Spleen (tissue), 11 donors: Measurements from ENCODE around the gene DCAF15. TPM values are rescaled to one million over a fixed set of nuclear protein-coding genes. Genes with fewer than 3 reads are reported as not detected.

ENCODE experiments used
- DNase-seq: peaks from one replicate; pipeline ENCODE4 v3.0.0-alpha.2; 2020
- H3K27ac ChIP-seq, 8 donors: fragments of 200-600 bp; sonication (generic) in 7 of 8; 1 replicate in 4 of 8; 2 replicates in 4 of 8; pipeline versions ENCODE4 v1.5.0 to v1.8.0; 2016 to 2021; ENCODE audit warnings: inconsistent platforms in 4 of 8, mild to moderate bottlenecking in 4 of 8, moderate library complexity in 1 of 8
- H3K27me3 ChIP-seq, 7 donors: fragments of 200-600 bp; sonication (generic) in 6 of 7; replicated peaks in 1 of 7; 1 replicate in 4 of 7; 2 replicates in 3 of 7; pipeline versions ENCODE4 v1.5.0 to v1.8.0; 2016 to 2021; ENCODE audit warnings: inconsistent platforms in 3 of 7, mild to moderate bottlenecking in 1 of 7
- H3K36me3 ChIP-seq, 6 donors: fragments of 200-600 bp; sonication (generic) in 5 of 6; 1 replicate in 4 of 6; 2 replicates in 2 of 6; pipeline versions ENCODE4 v1.5.0 to v1.8.0; 2016 to 2021; ENCODE audit warnings: inconsistent platforms in 2 of 6
- H3K4me1 ChIP-seq, 6 donors: fragments of 200-600 bp; sonication (generic) in 5 of 6; 1 replicate in 3 of 6; 2 replicates in 3 of 6; pipeline versions ENCODE4 v1.5.0 to v1.8.0; 2016 to 2021; ENCODE audit warnings: inconsistent platforms in 3 of 6
- H3K4me3 ChIP-seq, 8 donors: fragments of 200-600 bp; sonication (generic) in 7 of 8; 1 replicate in 4 of 8; 2 replicates in 4 of 8; pipeline versions ENCODE4 v1.5.0 to v1.8.0; 2016 to 2021; ENCODE audit warnings: inconsistent platforms in 4 of 8, mild to moderate bottlenecking in 4 of 8, moderate library complexity in 2 of 8
- H3K9me3 ChIP-seq, 8 donors: fragments of 200-600 bp; sonication (generic) in 7 of 8; 1 replicate in 4 of 8; 2 replicates in 4 of 8; pipeline versions ENCODE4 v1.5.0 to v1.8.0; 2016 to 2021; ENCODE audit warnings: inconsistent platforms in 4 of 8
- POLR2A ChIP-seq, 3 donors: fragments of 450-650 bp; IDR thresholded peaks; one replicate each; pipeline ENCODE4 v1.5.1; 2017; ENCODE audit warnings: antibody characterized with exemption in 3 of 3, mild to moderate bottlenecking in 1 of 3
- POLR2AphosphoS5 ChIP-seq, 3 donors: sonication (generic); formaldehyde crosslinking; IDR thresholded peaks; one replicate each; pipeline ENCODE4 v1.5.1; 2017; ENCODE audit warnings: antibody characterized with exemption in 3 of 3
- WGBS, 5 donors: extraction: QIAGEN DNeasy Blood & Tissue Kit in 3 of 5; methylation state at CpG; one replicate each; pipeline versions ENCODE4 v1.1.5 to v1.1.7; 2013 to 2018; 5-methylcytosine and 5-hydroxymethylcytosine counted together
- intact Hi-C: fragments of 100-400 bp; cut with DNase I; formaldehyde crosslinking; loops from one replicate; pipeline ENCODE4 v1.15.0; 2023; ENCODE audit warnings: low total_unique reads
- polyA plus RNA-seq, 3 donors: library from polyadenylated mRNA; stranded (reverse); fragments of 200-250 nt; gene quantifications; one replicate each; pipeline ENCODE4 v1.2.1, GENCODE V29; 2013
- total RNA-seq, 7 donors: library from RNA; depleted of rRNA in 3 of 7; stranded (reverse); fragments of >200 nt in 3 of 7; fragmentation: NEBNext Ultra II Directional in 4 of 7; extraction: Animal tissue kit (Norgen Biotek cat#: 25700) in 4 of 7; gene quantifications; one replicate each; pipeline versions ENCODE4 v1.1.0 to v1.2.1, GENCODE V29; 2016 to 2021
- TF ChIP-seq, protein P1 (sequence below), 11 experiments: fragments of 200-600 bp in 7 of 11; fragments of 450-650 bp in 4 of 11; sonication (generic) in 4 of 11; IDR thresholded peaks in 8 of 11; conservative IDR thresholded peaks in 3 of 11; 1 replicate in 7 of 11; 2 replicates in 4 of 11; pipeline versions ENCODE4 v1.4.0 to v1.8.0; 2016 to 2021; ENCODE audit warnings: antibody characterized with exemption in 11 of 11, inconsistent platforms in 4 of 11, mild to moderate bottlenecking in 1 of 11
- donor health status: healthy with polysubstance abuse.
- donor health status: DM: no; HTN: no; CAD: no; lungs with moderate emphysema.
- donor health status: DM: no; HTN: no; CAD: no.
- donor health status: Bipolar disorder and iron deficiency.
- donor health status: healthy.
- donor health status: DM: no; HTN: no; CAD: no.
- donor health status: DM: yes; HTN: yes; CAD: no.

DCAF15 gene
- total and polyA plus RNA-seq, 10 donors: 27.7 to 84.9 (median 46.2) TPM

- Histone ChIP-seq H3K4me1 (peaks cover 35 to 100% (median 82%) of the 10 kb centered on the region in 6 donors), H3K36me3 (peaks cover 0 to 42% (median 6%) of the 10 kb centered on the region in 6 donors)
- intact Hi-C loops: no loop called here
Measured at GRCh38 chr19:13983213-13983889, 31.0 kb downstream of the DCAF15 start.

DNA sequence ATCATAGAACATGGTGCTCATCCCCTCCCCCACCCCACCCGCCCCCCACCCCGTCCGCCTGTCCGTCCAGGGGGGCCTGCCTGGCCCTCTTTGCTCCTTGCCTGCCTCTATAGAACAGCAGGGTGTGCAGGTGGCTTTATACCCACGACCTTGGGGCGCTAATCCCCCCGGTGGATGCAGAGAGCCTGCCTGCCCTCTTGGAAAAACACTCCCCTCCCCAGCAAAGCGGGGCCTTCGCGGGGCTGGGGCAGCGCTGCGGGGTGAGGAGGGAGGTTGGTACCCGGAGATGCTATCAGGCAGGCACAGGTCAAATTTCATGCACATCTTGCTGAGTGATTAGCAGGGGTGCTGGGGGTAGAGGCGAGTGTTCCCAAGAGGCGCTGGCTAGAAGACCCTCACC is 31.9 kb downstream of the DCAF15 start:
- H3K27me3 ChIP-seq: no peaks in the 10 kb centered on the region
- no peaks in the 10 kb centered on the region for H3K9me3 ChIP-seq
- peaks cover 31 to 100% (median 80%) of the 10 kb centered on the region in 6 donors for H3K4me1 ChIP-seq
- no peak for DNase-seq
- 84 to 100% (median 85%) methylated on average over 3 to 15 of the region's 15 CpGs for WGBS, 5 donors
- peaks cover 0 to 50% (median 6%) of the 10 kb centered on the region in 6 donors for H3K36me3 ChIP-seq
- no peak overlapping the region for H3K4me3 ChIP-seq
- TF ChIP-seq POLR2AphosphoS5 (IDR thresholded peaks at IDR 0.05): no peak
- TF ChIP-seq POLR2A (IDR thresholded peaks at IDR 0.05): no peak
- TF ChIP-seq, protein P1, sequence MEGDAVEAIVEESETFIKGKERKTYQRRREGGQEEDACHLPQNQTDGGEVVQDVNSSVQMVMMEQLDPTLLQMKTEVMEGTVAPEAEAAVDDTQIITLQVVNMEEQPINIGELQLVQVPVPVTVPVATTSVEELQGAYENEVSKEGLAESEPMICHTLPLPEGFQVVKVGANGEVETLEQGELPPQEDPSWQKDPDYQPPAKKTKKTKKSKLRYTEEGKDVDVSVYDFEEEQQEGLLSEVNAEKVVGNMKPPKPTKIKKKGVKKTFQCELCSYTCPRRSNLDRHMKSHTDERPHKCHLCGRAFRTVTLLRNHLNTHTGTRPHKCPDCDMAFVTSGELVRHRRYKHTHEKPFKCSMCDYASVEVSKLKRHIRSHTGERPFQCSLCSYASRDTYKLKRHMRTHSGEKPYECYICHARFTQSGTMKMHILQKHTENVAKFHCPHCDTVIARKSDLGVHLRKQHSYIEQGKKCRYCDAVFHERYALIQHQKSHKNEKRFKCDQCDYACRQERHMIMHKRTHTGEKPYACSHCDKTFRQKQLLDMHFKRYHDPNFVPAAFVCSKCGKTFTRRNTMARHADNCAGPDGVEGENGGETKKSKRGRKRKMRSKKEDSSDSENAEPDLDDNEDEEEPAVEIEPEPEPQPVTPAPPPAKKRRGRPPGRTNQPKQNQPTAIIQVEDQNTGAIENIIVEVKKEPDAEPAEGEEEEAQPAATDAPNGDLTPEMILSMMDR (IDR thresholded peaks at IDR 0.05 in 8 of 11, conservative IDR thresholded peaks at IDR 0.05 in 3 of 11): no peak
- intact Hi-C loops: no loop called here
- H3K27ac ChIP-seq: peak overlapping the region in 4 of 8 donors; percentile 94 to 97 (median 96)

More at GRCh38 chr19:13983213-13983889, 31.0 kb downstream of the DCAF15 start:
- H3K27me3 ChIP-seq: no peaks in the 10 kb centered on the region
- 64 to 93% (median 66%) methylated on average over 7 to 21 of the region's 21 CpGs for WGBS, 5 donors
- H3K27ac ChIP-seq: peak overlapping the region in 5 of 8 donors; percentile 27 to 97 (median 55)
- no peak overlapping the region for H3K4me3 ChIP-seq
- peak; percentile 89 for DNase-seq
- TF ChIP-seq POLR2AphosphoS5 (IDR thresholded peaks at IDR 0.05) (peak; percentile 18 to 59 (median 53)), POLR2A (IDR thresholded peaks at IDR 0.05) (no peak)
- TF ChIP-seq, protein P1 (IDR thresholded peaks at IDR 0.05 in 8 of 11, conservative IDR thresholded peaks at IDR 0.05 in 3 of 11): no peak
- H3K9me3 ChIP-seq: no peaks in the 10 kb centered on the region

- intact Hi-C loops: no loop called here
- no peak for DNase-seq
- H3K4me1 ChIP-seq: peaks cover 28 to 100% (median 72%) of the 10 kb centered on the region in 6 donors
- H3K4me3 ChIP-seq: no peak overlapping the region
- H3K9me3 ChIP-seq: no peaks in the 10 kb centered on the region
- peaks cover 0 to 57% (median 6%) of the 10 kb centered on the region in 6 donors for H3K36me3 ChIP-seq
- H3K27ac ChIP-seq: peak overlapping the region; percentile 83 to 97 (median 94)
- TF ChIP-seq POLR2A (IDR thresholded peaks at IDR 0.05) (no peak), POLR2AphosphoS5 (IDR thresholded peaks at IDR 0.05) (peak in 2 of 3 donors; percentile 18 to 52)
- no peaks in the 10 kb centered on the region for H3K27me3 ChIP-seq
- 68 to 78% (median 71%) methylated on average over 20 to 25 of the region's 25 CpGs for WGBS, 5 donors
Measured at GRCh38 chr19:13984875-13985741, 32.8 kb downstream of the DCAF15 start.

DNA sequence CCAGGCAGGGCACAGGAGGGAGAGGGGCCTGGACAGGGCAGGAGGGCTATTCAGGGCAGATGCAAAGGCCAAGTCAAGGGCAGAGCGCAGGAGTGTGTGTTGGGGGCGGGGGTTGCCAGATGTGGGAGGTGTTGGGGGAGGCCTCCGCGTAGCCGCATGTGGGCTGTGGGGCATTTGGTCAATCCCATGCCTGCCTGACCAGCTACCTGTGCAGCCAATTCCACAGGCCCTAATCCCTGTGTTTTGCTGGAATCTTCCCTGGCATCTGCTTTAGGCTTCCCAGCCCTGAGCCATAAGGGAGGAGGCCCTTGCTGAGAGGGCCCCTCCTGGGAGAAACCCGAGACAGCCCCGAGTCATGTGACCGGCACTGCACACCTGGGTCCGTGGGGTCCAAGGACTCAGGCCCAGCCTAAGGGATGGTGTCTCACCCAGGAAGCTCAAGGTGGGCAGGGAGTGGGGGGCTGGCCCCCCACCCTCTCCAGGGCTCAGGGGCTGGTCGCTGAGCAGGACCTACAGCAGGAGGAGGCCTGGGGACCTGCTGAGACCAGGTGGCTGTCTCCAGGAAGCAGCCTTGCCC is 33.5 kb downstream of the DCAF15 start:
- Histone ChIP-seq H3K9me3 (no peaks in the 10 kb centered on the region), H3K27me3 (no peaks in the 10 kb centered on the region), H3K36me3 (peaks cover 0 to 57% (median 7%) of the 10 kb centered on the region in 6 donors), H3K27ac (peak overlapping the region; percentile 83 to 97 (median 94)), H3K4me1 (peaks cover 28 to 98% (median 72%) of the 10 kb centered on the region in 6 donors), H3K4me3 (peak overlapping the region in 3 of 8 donors; percentile 12 to 56 (median 15))
- DNase-seq: no peak
- intact Hi-C loops: no loop called here
- 41 to 71% (median 52%) methylated on average over 6 to 10 of the region's 10 CpGs for WGBS, 5 donors
- TF ChIP-seq POLR2AphosphoS5 (IDR thresholded peaks at IDR 0.05) (no peak), POLR2A (IDR thresholded peaks at IDR 0.05) (no peak)
- TF ChIP-seq, protein P1 (IDR thresholded peaks at IDR 0.05 in 8 of 11, conservative IDR thresholded peaks at IDR 0.05 in 3 of 11): no peak
